H1 (cell line): ENCODE measurements around the gene DAPK1. TPM values are rescaled to one million over a fixed set of nuclear protein-coding genes. Genes with fewer than 3 reads are reported as not detected.

Experiments used
- BRCA1 ChIP-seq: IDR thresholded peaks from 2 replicates; pipeline ENCODE4 v1.6.1; 2012; ENCODE audit warnings: low read depth, low read length, improper control_type of control experiment
- CREB1 ChIP-seq: IDR thresholded peaks from 2 replicates; pipeline ENCODE4 v1.6.1; 2012; ENCODE audit warnings: inconsistent platforms
- HDAC2 ChIP-seq, 2 experiments: fragments of 300-600 bp in 1 of 2; sonication (generic) in 1 of 2; IDR thresholded peaks; 2 replicates each; pipeline ENCODE4 v1.6.1; 2011 to 2012; ENCODE audit warnings: low read depth in 2 of 2, low read length in 2 of 2, mild to moderate bottlenecking in 2 of 2, moderate library complexity in 2 of 2, borderline replicate concordance in 1 of 2, inconsistent platforms in 1 of 2
- POLR2A ChIP-seq, 2 experiments: IDR thresholded peaks; 1 replicate in 1 of 2; 2 replicates in 1 of 2; pipeline ENCODE4 v1.6.1; 2011; ENCODE audit warnings: low read depth in 2 of 2, low read length in 2 of 2, mild to moderate bottlenecking in 2 of 2; ENCODE audit errors: control extremely low read depth in 1 of 2
- RXRA ChIP-seq: IDR thresholded peaks from 2 replicates; pipeline ENCODE4 v1.6.1; 2011; ENCODE audit warnings: low read depth, mild to moderate bottlenecking, low read length, moderate library complexity; ENCODE audit not compliant: insufficient read depth
- SIX5 ChIP-seq: IDR thresholded peaks from 2 replicates; pipeline ENCODE4 v1.6.1; 2011; ENCODE audit warnings: mild to moderate bottlenecking, low read depth, low read length
- SP1 ChIP-seq: IDR thresholded peaks from 2 replicates; pipeline ENCODE4 v1.6.1; 2011; ENCODE audit warnings: low read depth, low read length
- SRF ChIP-seq: IDR thresholded peaks from 2 replicates; pipeline ENCODE4 v1.6.1; 2011; ENCODE audit warnings: mild to moderate bottlenecking, low read depth, low read length, moderate library complexity
- TEAD4 ChIP-seq: IDR thresholded peaks from 2 replicates; pipeline ENCODE4 v1.6.1; 2012; ENCODE audit warnings: low read depth, low read length, inconsistent platforms, mixed read lengths
- polyA plus RNA-seq, 7 experiments: library from polyadenylated mRNA; depleted of rRNA in 3 of 7; stranded (reverse) in 5 of 7; unstranded in 2 of 7; fragments of >200 nt in 5 of 7; fragments of 200-250 nt in 2 of 7; gene quantifications; 1 replicate in 5 of 7; 2 replicates in 1 of 7; 4 replicates in 1 of 7; pipeline versions ENCODE4 v1.2.1 to v1.2.3, GENCODE V29; 2011 to 2013; ENCODE audit warnings: missing spikeins in 2 of 7, mixed read lengths in 2 of 7
- total RNA-seq: library from RNA; stranded (reverse); fragmentation: NEBNext Ultra II Directional; extraction: Animal tissue kit (Norgen Biotek cat#: 25700); gene quantifications from 2 replicates; pipeline ENCODE4 v1.2.1, GENCODE V29; 2021
- TF ChIP-seq, protein P1 (sequence below): fragments of 300-600 bp; sonication (generic); IDR thresholded peaks from 2 replicates; pipeline ENCODE4 v1.7.1; 2012; ENCODE audit warnings: low read length, moderate library complexity, mild to moderate bottlenecking, inconsistent platforms; ENCODE audit not compliant: insufficient replicate concordance
- TF ChIP-seq, protein P2 (sequence below): IDR thresholded peaks from 2 replicates; pipeline ENCODE4 v1.6.1; 2011; ENCODE audit warnings: low read length, improper control_type of control experiment

The DAPK1 gene
- total and polyA plus RNA-seq, 2 of the 8 experiments (the other 6 are each of a cell fraction or from before 2014, with no cell fraction given) = 62.4 to 131 TPM

DNA sequence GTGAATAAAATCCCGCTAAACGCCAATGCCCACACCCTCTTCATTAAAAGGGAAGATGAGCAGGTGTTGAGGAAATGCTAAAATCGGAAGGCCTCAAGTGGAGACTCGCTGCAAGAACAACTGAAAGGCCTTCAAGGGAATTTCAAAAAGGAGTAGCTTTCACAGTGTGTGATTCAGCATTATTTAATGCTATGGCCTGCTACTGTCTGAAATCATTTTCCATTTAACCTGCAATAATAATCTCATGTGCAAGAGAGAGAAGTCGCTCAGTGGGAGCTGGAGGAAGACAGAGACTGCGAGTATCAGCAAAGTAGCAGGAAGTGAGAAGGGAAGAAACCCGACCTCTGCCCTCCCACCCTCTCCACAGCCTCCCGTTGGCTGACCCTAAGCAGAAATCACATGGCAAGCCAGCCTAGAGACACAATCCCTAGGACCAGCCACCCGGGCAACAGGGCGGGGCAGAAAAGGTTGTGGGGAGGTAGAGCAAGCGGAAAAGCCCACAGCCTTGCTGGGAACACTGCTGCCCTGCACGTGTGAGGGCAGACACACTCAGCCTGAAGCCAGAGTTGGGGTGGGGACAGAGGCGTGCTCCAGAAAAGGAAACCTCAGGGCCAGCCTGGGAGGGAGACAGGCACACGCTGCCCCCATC lies 188.3 kb downstream of the DAPK1 start (continued):
- TF ChIP-seq, protein P1, sequence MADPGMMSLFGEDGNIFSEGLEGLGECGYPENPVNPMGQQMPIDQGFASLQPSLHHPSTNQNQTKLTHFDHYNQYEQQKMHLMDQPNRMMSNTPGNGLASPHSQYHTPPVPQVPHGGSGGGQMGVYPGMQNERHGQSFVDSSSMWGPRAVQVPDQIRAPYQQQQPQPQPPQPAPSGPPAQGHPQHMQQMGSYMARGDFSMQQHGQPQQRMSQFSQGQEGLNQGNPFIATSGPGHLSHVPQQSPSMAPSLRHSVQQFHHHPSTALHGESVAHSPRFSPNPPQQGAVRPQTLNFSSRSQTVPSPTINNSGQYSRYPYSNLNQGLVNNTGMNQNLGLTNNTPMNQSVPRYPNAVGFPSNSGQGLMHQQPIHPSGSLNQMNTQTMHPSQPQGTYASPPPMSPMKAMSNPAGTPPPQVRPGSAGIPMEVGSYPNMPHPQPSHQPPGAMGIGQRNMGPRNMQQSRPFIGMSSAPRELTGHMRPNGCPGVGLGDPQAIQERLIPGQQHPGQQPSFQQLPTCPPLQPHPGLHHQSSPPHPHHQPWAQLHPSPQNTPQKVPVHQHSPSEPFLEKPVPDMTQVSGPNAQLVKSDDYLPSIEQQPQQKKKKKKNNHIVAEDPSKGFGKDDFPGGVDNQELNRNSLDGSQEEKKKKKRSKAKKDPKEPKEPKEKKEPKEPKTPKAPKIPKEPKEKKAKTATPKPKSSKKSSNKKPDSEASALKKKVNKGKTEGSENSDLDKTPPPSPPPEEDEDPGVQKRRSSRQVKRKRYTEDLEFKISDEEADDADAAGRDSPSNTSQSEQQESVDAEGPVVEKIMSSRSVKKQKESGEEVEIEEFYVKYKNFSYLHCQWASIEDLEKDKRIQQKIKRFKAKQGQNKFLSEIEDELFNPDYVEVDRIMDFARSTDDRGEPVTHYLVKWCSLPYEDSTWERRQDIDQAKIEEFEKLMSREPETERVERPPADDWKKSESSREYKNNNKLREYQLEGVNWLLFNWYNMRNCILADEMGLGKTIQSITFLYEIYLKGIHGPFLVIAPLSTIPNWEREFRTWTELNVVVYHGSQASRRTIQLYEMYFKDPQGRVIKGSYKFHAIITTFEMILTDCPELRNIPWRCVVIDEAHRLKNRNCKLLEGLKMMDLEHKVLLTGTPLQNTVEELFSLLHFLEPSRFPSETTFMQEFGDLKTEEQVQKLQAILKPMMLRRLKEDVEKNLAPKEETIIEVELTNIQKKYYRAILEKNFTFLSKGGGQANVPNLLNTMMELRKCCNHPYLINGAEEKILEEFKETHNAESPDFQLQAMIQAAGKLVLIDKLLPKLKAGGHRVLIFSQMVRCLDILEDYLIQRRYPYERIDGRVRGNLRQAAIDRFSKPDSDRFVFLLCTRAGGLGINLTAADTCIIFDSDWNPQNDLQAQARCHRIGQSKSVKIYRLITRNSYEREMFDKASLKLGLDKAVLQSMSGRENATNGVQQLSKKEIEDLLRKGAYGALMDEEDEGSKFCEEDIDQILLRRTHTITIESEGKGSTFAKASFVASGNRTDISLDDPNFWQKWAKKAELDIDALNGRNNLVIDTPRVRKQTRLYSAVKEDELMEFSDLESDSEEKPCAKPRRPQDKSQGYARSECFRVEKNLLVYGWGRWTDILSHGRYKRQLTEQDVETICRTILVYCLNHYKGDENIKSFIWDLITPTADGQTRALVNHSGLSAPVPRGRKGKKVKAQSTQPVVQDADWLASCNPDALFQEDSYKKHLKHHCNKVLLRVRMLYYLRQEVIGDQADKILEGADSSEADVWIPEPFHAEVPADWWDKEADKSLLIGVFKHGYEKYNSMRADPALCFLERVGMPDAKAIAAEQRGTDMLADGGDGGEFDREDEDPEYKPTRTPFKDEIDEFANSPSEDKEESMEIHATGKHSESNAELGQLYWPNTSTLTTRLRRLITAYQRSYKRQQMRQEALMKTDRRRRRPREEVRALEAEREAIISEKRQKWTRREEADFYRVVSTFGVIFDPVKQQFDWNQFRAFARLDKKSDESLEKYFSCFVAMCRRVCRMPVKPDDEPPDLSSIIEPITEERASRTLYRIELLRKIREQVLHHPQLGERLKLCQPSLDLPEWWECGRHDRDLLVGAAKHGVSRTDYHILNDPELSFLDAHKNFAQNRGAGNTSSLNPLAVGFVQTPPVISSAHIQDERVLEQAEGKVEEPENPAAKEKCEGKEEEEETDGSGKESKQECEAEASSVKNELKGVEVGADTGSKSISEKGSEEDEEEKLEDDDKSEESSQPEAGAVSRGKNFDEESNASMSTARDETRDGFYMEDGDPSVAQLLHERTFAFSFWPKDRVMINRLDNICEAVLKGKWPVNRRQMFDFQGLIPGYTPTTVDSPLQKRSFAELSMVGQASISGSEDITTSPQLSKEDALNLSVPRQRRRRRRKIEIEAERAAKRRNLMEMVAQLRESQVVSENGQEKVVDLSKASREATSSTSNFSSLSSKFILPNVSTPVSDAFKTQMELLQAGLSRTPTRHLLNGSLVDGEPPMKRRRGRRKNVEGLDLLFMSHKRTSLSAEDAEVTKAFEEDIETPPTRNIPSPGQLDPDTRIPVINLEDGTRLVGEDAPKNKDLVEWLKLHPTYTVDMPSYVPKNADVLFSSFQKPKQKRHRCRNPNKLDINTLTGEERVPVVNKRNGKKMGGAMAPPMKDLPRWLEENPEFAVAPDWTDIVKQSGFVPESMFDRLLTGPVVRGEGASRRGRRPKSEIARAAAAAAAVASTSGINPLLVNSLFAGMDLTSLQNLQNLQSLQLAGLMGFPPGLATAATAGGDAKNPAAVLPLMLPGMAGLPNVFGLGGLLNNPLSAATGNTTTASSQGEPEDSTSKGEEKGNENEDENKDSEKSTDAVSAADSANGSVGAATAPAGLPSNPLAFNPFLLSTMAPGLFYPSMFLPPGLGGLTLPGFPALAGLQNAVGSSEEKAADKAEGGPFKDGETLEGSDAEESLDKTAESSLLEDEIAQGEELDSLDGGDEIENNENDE = no peak
- TF ChIP-seq HDAC2 (IDR thresholded peaks at IDR 0.05; ENCODE audit: borderline replicate concordance in 1 of 2, low read depth in 2 of 2, low read length in 2 of 2) (no peak), SIX5 (no peak), BRCA1 (no peak), TEAD4 (no peak), CREB1 (no peak), RXRA (no peak), SP1 (no peak), POLR2A (IDR thresholded peaks at IDR 0.05; ENCODE audit: control extremely low read depth in 1 of 2, low read depth in 2 of 2, low read length in 2 of 2) (no peak), SRF (no peak)
- TF ChIP-seq, protein P2, sequence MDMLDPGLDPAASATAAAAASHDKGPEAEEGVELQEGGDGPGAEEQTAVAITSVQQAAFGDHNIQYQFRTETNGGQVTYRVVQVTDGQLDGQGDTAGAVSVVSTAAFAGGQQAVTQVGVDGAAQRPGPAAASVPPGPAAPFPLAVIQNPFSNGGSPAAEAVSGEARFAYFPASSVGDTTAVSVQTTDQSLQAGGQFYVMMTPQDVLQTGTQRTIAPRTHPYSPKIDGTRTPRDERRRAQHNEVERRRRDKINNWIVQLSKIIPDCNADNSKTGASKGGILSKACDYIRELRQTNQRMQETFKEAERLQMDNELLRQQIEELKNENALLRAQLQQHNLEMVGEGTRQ = no peak
